Bronchial epithelial cell (primary cell): Measurements from ENCODE around the gene SPPL2C. TPM values are rescaled to one million over a fixed set of nuclear protein-coding genes. Genes with fewer than 3 reads are reported as not detected.

Experiments
- DNase-seq: peaks from one replicate; pipeline ENCODE4 v3.0.0-alpha.2; 2010; ENCODE audit warnings: low read depth
- FAIRE-seq: peaks from 2 replicates; lab custom pipeline; 2011; peaks lifted over from hg19 to GRCh38; lab: Jason Lieb, UNC
- H3K27me3 ChIP-seq: 2 replicates; pipeline ENCODE4 v1.5.1; 2011; ENCODE audit warnings: low read length; ENCODE audit not compliant: control insufficient read depth, insufficient read depth
- H3K36me3 ChIP-seq: 2 replicates; pipeline ENCODE4 v1.5.1; 2011; ENCODE audit warnings: low read length; ENCODE audit not compliant: control insufficient read depth, insufficient read depth
- H3K4me3 ChIP-seq: 2 replicates; pipeline ENCODE4 v1.5.1; 2011; ENCODE audit warnings: mild to moderate bottlenecking, low read depth, low read length, control low read depth
- CTCF ChIP-seq: IDR thresholded peaks from 2 replicates; pipeline ENCODE4 v1.5.1; 2011; ENCODE audit warnings: mild to moderate bottlenecking, moderate library complexity, low read length, control low read depth, inconsistent platforms; ENCODE audit not compliant: insufficient read depth, severe bottlenecking
- total RNA-seq: library from RNA; depleted of rRNA; stranded (reverse); fragments of >200 nt; gene quantifications from 2 replicates; pipeline ENCODE4 v1.2.1, GENCODE V29; 2014

Gene SPPL2C
- total RNA-seq, 1 donor from 2014 or later: not detected

- no peak for FAIRE-seq
These were observed 7.1 kb upstream of the SPPL2C start for GRCh38 chr17:45837603-45838002.

GRCh38 chr17:45838751-45839295 is 5.9 kb upstream of the SPPL2C start:
- H3K36me3 ChIP-seq: no peaks in the 10 kb centered on the region
- FAIRE-seq: no peak
- DNase-seq: no peak
- peaks cover 8% of the 10 kb centered on the region for H3K27me3 ChIP-seq
- TF ChIP-seq CTCF: no peak
- no peak overlapping the region for H3K4me3 ChIP-seq

More at GRCh38 chr17:45837603-45838002, 7.1 kb upstream of the SPPL2C start:
- no peak for DNase-seq
- no peaks in the 10 kb centered on the region for H3K36me3 ChIP-seq
- no peak for TF ChIP-seq CTCF
- H3K4me3 ChIP-seq: no peak overlapping the region
- H3K27me3 ChIP-seq: peaks cover 8% of the 10 kb centered on the region

GRCh38 chr17:45839442-45839841 is 5.2 kb upstream of the SPPL2C start:
- no peak for DNase-seq
- no peak for TF ChIP-seq CTCF
- no peak for FAIRE-seq
- peaks cover 8% of the 10 kb centered on the region for H3K27me3 ChIP-seq
- H3K36me3 ChIP-seq: no peaks in the 10 kb centered on the region
- no peak overlapping the region for H3K4me3 ChIP-seq

- no peaks in the 10 kb centered on the region for H3K36me3 ChIP-seq
- FAIRE-seq (no peak), DNase-seq (no peak)
- no peak overlapping the region for H3K4me3 ChIP-seq
- peaks cover 2% of the 10 kb centered on the region for H3K27me3 ChIP-seq
- no peak for TF ChIP-seq CTCF
These were observed 3.5 kb upstream of the SPPL2C start for GRCh38 chr17:45841186-45841585.

GRCh38 chr17:45841883-45842525 is 2.7 kb upstream of the SPPL2C start:
- FAIRE-seq (no peak), DNase-seq (peak; percentile 77)
- no peak for TF ChIP-seq CTCF
- Histone ChIP-seq H3K27me3 (peaks cover 4% of the 10 kb centered on the region), H3K36me3 (no peaks in the 10 kb centered on the region), H3K4me3 (no peak overlapping the region)
